ENCODE measurements around the gene SLITRK3.
"Not testable (repeated sequence)": the region's sequence is repeated elsewhere in the genome, so short reads cannot be mapped to it uniquely, and the experiment has no call there.

SLITRK3 gene

DNA sequence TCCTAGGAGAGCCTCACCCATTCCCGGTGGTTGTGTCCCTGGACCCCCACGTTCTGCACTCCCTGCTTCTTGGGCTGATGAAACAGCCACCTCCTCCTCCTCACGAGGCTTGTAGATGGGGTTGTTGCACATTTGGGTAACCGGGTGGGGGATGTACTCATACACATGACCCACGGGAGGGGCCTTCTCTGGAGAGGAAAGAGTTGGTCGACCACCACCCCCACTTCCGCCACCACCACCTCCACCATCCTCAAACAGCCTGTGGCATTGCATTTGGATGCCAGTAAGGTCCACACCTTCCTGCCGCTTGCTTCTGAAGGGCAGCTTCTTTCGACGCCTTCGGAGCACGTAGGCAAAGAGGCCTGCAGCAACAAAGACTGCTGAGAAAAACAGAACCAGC, 7.7 kb downstream of the SLITRK3 start:
- no peak for DNase-seq

DNA sequence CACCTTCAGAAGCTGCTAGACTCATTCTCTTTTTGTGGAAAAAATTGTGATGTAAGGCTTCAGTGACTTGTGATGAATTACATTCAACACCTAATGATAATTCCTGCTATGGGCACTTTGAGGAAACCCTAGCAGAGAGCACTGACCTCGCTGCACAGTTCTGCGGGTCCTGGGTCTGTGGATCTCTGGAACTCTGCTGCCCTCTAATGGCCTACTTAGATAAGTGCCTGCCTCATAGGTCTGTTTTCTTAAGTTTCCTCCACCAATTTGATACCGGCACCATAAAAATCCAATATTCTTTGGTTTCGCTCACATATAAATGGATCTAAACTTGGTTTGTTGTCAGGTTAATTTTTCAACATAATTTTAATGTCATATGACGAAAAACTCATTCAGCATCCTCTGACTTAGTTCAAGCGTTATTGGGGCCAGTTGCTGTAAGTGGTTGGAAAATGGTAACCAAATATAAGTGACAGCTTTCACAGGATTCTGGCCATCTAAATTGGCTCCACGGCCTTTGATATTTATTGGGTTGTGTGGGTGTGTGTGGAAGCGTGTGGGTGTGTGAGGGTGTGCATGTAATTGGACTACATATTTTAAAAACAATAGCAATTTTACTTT, 10.4 kb downstream of the SLITRK3 start:
- no peak for DNase-seq

DNA sequence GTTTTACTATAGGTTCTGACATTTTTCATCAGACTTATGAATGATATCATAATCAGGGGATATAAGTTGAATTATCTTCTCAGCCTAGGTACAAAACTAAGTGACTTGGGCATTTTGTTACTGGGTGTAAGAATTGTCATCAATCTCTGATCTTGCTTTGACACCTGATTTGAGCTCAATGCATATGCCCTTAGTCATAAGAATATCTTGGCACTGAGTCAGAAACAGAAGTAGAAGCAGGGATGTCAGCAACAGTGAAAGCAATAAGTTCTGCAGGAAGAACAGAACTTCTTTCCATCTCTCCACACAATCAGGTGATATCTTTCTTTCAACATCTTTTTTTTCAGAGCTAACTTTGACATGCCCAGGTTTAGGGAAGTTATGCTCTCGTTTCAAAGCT, 14.6 kb downstream of the SLITRK3 start:
- DNase-seq = no peak

GRCh38 chr3:165170236-165170635, 25.9 kb downstream of the SLITRK3 start:
- no peak for DNase-seq

- no peak for DNase-seq
These were observed 26.8 kb downstream of the SLITRK3 start for GRCh38 chr3:165169368-165169767.

GRCh38 chr3:165162883-165163282, 33.3 kb downstream of the SLITRK3 start:
- DNase-seq = no peak

- DNase-seq = no peak
These were observed 36.3 kb downstream of the SLITRK3 start for GRCh38 chr3:165159760-165160421.

DNA sequence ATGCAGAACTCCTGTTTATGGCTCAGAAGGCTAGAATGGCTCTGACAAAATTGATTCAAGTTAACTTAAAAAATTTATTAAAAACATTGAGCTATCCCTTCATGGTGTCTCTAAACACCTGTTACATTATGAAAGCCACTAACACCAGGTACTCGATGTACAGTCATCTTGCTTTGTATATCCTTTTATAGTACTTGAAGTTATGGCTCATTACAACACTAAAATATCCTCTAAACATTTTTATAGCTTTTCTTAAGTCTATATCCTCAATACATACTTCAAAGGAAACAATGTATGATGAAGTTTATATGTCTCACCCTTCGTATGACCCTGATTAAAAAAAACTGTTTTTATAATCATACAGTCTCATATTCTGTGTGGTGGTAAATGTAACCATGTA, 38.2 kb downstream of the SLITRK3 start:
- DNase-seq = no peak

GRCh38 chr3:165156757-165157420, 39.3 kb downstream of the SLITRK3 start:
- no peak for DNase-seq

GRCh38 chr3:165148876-165149441, 47.2 kb downstream of the SLITRK3 start:
- no peak for DNase-seq

GRCh38 chr3:165144271-165144670, 51.9 kb downstream of the SLITRK3 start:
- no peak for DNase-seq

DNA sequence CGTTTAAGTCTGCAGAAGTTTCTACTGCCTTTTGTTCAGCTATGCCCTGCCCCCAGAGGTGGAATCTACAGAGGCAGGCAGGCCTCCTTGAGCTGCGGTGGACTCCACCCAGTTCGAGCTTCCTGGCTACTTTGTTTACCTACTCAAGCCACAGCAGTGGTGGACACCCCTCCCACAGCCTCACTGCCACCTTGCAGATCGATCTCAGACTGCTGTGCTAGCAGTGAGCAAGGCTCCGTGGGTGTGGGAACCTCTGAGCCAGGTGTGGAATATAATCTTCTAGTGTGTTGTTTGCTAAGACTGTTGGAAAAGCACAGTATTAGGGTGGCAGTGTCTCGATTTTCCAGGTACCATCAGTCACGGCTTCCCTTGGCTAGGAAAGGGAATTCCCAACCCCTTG, 56.3 kb downstream of the SLITRK3 start:
- DNase-seq = not testable (repeated sequence)

Measured in activated naive CD4-positive, alpha-beta T cell treated with anti-CD3 and anti-CD28 coated beads, Interleukin-2, amount 50 U/mL, for 16 hours (primary cell).